ENCODE results near the gene PSD4.

PSD4 gene

DNA sequence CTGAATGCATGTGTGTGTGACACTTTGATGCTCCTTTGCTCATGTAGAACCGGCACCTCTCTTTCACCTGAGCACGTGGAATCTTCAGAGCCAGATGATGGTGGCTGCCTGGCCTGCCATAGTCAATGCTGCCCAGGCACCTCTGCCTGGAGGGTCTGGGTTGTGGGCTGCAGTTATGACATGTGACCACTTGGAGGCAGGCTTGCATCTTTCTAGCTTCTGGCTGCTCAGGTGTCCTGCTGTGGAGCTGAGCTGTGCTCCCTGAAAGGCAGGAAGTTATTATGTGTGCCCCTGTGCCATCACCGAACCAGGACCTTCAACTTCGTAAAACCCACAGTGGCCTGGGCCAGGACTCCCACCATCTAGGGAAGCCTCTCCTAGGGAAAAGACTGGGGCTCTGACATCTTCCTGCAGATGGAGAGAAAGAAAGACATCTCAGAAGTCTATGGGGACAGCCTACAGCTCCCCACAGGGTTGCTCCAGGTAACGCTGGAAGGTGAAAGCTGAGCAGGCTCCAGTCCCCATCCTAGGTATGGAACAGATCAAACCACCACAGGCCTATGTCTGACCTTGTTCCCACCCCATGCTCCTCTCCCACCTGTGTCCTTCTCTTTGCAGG lies 30.2 kb downstream of the PSD4 start:
- TF ChIP-seq GATA1 (IDR thresholded peaks at IDR 0.05; ENCODE audit: low read depth, low read length) (no peak), POLR2A (IDR thresholded peaks at IDR 0.05; ENCODE audit: low read length) (no peak)
- DNase-seq = peak; percentile 63 to 80

DNA sequence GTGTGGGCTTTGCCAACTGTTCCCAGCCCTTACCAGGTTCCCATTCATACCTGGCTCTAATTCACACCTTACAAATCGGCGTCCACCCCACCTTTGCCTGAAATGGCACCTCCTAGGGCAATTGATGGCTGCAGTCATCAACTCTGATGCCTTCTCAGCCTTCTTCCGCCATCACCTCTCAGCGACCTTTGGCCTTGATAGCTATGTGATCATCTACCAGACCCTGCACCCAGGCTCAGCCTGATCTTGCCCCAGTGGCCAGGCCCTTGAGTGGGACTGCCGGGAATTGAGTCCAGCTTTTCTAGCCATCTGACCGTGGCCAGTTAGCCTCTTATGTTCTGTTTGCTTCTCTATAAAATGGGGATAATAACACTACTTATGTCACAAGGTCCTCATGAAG lies 32.5 kb downstream of the PSD4 start:
- no peak for DNase-seq
- TF ChIP-seq POLR2A (IDR thresholded peaks at IDR 0.05; ENCODE audit: low read length) = no peak
- no peak for TF ChIP-seq GATA1 (IDR thresholded peaks at IDR 0.05; ENCODE audit: low read depth, low read length)

DNA sequence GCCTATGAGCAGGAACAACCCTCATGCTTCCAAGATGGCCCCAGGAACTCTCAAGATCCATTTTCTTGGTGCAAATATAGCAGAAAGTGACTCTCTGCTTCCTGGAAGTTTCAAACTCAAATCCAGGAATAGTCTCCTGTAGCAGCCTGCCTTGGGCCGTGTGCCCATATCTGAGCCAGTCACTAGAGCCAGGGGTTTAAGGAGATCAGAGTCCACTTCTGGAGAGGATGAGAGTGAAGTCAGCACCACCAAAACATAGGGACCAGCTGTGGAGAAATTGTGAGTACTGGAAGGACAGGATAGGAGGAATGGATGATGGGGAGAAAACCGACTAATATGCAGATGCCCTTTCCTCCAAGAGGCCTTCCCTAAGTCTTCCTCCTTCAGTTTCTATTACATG lies 33.2 kb downstream of the PSD4 start:
- DNase-seq = no peak
- no peak for TF ChIP-seq GATA1 (IDR thresholded peaks at IDR 0.05; ENCODE audit: low read depth, low read length)
- no peak for TF ChIP-seq POLR2A (IDR thresholded peaks at IDR 0.05; ENCODE audit: low read length)

DNA sequence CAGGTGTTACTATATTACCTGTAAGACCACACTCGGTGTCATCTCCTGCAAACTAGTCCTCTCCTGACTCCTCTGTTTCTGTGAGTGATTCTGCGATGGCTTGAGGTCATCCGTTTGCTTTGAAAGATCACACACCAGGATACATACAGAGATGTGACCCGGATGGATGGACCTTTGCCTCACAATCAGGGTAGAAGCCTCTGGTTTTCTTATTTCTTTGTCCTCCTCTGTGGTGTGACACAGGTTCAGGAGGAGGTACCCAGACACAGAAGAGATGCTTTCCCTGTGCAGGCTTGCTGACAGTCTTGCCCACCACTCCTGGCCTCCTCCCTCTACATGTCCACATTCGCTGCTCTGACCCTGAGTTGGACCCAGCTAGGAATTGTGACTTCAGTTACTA lies 34.6 kb downstream of the PSD4 start:
- no peak for DNase-seq
- no peak for TF ChIP-seq GATA1 (IDR thresholded peaks at IDR 0.05; ENCODE audit: low read depth, low read length)
- no peak for TF ChIP-seq POLR2A (IDR thresholded peaks at IDR 0.05; ENCODE audit: low read length)

DNA sequence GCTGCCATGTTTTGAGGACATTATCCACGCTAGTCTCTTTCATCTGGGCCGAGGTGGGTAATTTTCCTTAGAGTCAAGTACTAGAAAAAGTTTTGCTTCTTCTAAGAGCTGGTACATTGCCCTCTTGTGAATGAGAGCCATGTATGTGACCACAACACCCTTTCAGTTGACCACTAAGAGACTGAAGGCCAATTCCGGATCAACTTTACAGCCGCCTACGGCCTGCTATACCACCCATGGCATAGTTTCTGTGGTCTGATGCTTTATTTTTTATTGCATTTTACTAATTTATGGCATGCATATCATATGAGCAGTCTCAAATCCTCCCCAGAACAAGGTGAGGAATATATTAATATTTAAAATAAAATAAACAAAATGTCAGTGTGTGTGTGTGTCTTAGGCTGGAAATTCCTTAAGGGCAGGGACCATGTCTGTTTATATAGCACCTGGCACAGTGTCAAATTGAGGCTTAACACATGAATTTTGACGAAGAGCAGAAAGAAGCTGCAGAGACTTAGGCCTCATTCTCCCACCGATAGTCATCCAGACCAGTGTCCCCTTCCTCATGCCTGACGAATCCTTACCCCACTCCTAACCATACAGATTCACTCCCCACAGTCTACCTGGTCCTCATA lies 35.4 kb downstream of the PSD4 start:
- no peak for DNase-seq
- TF ChIP-seq POLR2A (IDR thresholded peaks at IDR 0.05; ENCODE audit: low read length) (no peak), GATA1 (IDR thresholded peaks at IDR 0.05; ENCODE audit: low read depth, low read length) (no peak)

DNA sequence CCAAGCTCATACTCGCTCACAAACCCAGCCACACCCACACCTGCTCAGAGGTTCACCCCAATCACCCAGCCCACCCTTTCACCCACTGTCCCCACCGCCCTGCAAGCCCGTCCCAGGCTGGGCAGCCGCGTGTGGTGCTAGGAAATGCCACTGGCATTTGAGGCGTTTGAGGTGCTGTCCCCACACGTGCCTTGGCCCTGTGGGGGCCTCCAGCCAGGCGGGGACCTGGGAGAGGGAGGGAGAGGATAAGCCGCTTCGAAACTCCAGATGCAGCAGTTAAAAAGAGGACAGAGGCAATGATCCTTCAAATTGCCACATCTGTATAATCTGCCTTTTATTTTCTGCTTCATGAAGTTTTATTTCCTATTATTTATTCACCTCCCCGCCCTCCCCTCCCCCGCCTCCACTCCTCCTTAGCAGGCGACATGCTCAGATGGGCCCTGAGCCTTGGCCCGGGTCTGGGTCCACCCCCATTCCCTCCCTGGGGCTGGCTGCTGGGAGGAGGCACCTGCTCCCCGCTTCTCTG lies 35.9 kb downstream of the PSD4 start:
- TF ChIP-seq GATA1 (IDR thresholded peaks at IDR 0.05; ENCODE audit: low read depth, low read length) = no peak
- no peak for DNase-seq

DNA sequence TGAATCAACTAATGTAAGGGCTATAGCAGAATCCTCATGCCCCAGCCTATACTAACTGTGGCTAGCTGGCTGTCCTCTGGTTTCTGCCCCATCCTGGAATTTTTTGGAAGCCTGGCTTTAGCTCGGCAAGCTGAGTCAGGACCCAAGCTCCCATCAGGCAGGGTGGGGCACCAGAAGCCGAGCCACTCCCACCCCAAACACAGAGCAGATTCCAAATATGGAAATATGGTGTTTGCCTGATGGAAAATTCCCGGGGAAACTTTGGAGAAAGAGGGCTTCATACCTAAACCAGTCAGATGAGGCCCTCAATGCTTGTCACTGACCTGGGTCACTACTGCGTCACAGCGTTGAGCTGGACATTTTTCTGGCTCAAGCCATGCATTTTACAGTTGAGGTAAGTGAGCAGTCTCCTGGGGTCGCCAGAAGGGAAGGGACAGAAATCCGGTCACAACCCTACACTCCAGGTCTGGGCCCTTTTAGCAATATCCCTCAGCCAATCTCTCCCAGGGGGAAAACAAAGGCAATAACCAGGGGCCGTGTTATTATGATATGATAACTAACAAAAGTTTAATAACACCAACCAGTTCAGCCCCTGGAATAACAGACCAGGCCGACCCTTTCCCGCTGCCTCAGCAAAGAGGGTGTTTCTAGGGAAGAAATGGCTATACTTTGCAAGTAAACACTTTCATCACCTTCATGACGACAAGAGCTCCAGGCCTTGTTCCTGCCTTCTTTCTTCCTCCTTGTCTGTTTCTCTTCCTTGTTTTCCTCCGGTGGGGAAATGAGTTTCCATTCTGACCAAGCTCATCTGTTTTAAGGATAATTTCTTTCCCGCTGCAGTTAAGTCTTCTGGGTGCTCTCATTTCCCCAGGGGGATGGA lies 37.7 kb downstream of the PSD4 start:
- no peak for TF ChIP-seq POLR2A (IDR thresholded peaks at IDR 0.05; ENCODE audit: low read length)
- TF ChIP-seq GATA1 (IDR thresholded peaks at IDR 0.05; ENCODE audit: low read depth, low read length) = no peak
- no peak for DNase-seq

DNA sequence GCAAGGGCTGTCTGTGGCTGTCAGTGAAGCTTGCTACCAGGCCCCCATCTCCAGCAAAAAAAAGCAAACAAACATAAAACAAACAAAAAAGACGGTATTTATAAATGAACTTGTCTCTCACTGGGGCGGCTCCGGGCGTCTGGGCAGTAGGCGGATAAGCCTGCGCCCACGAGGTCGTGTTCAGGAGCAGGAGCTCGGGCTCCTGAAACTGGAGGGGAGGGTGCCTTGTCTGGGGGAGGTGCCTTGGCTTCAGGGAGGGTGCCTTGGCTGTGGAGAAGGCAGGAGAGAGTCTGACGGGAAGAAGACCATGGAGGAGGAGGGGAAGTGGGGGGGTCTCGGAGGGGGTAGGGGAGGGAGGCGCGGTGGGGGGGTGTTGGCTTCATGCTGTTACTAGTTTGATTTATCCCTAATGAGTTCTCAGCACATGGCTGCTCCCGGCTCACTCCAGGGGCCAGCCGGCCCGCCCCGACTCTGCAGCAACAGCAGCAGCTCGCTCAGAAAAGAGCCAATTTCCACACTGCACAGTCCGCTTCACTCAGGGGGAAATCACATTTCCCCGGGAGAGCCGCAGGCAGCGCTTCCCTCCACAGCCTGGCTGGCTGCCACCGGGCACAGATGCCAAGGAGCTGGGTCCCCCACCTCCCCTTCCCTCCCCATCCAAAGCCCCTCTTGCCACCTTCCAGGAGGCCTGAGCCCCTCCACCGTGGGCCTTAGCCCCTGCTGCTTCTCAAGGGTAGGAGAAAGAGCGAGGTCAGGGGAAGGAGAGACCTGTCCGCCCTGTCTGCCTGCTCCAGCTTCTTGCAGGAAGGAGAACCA lies 38.7 kb downstream of the PSD4 start:
- TF ChIP-seq GATA1 (IDR thresholded peaks at IDR 0.05; ENCODE audit: low read depth, low read length) (no peak), POLR2A (IDR thresholded peaks at IDR 0.05; ENCODE audit: low read length) (no peak)
- DNase-seq = no peak

DNA sequence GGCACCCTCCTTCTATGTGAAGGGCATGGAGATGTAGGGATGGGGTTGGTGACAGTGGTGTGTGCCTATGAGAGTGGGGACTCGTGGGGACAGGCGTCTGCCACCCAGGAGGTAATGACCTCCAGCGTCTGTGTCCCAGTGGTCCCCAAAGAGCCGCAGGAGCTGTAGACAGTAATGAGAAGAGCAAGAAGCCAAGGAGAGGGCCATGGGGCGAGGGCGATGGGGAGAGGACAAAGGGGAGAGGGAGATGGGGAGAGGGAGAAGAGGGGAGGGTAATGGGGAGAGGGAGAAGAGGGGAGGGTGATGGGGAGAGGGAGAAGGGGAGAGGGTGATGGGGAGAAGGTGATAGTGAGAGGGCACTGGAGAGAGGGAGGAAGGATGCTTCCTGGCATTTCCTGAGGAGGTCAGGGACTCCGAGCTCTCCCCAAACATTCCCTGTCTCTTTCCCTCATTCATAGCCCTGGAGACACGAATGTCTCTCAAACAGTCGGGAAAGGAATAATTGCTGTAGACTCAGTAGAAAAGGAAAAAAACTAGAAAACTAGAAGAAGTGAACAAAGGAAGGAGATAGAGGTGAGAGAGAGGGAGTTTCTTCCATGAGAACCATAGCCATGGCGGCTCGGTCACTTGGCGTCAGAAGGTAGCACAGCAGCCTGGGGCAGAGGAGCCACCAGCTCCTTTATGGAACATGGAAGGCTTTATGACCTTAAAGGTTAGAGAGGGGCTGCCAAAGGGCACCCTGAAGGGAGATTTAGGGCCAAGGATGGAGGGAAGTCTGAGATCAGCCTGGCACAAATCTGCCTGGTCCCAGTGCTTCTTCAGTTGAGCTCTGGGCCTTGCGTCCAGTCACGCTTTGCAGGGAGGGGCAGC lies 39.5 kb downstream of the PSD4 start:
- no peak for TF ChIP-seq GATA1 (IDR thresholded peaks at IDR 0.05; ENCODE audit: low read depth, low read length)
- TF ChIP-seq POLR2A (IDR thresholded peaks at IDR 0.05; ENCODE audit: low read length) = no peak
- no peak for DNase-seq

DNA sequence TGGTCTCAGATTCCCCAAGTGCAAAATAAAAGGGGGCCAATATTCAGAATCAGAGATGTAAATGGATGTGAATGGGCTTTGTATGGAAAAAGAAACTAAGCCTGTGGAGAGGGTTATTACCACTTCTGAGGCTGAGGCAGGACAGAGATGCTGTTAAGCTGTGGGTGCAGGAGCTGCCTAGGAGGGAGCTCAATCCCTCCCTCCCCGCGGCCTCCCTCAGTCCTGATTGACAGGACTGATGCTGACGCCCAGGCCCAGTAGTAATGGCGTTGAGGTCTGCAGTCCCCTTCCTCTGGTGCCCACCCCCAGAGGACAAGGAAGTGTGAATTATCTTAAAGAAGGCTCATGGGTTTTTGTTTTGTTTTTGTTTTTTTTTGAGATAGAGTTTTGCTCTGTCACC lies 40.4 kb downstream of the PSD4 start:
- TF ChIP-seq POLR2A (IDR thresholded peaks at IDR 0.05; ENCODE audit: low read length) (no peak), GATA1 (IDR thresholded peaks at IDR 0.05; ENCODE audit: low read depth, low read length) (no peak)
- DNase-seq = no peak

DNA sequence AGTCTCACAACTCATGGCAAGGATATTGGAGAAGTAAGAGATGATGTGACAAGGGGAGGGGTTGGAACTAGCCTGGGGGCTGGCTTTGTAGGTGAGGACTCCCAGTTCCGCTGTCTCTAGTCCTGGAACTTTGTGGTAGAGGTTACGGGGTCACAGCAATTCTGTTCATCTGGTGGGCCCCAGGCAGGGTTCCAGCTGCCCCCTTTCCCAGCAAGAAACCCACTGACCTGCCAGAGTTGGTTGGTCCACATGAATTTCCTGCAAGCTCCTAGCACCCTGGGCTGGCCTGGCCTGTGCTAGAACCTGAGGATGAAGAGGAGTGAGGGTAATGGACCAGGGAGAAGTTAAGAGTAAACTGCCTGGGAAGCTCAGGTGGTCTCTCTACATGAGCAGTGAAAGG lies 41.3 kb downstream of the PSD4 start:
- TF ChIP-seq GATA1 (IDR thresholded peaks at IDR 0.05; ENCODE audit: low read depth, low read length) (no peak), POLR2A (IDR thresholded peaks at IDR 0.05; ENCODE audit: low read length) (no peak)
- DNase-seq = no peak

DNA sequence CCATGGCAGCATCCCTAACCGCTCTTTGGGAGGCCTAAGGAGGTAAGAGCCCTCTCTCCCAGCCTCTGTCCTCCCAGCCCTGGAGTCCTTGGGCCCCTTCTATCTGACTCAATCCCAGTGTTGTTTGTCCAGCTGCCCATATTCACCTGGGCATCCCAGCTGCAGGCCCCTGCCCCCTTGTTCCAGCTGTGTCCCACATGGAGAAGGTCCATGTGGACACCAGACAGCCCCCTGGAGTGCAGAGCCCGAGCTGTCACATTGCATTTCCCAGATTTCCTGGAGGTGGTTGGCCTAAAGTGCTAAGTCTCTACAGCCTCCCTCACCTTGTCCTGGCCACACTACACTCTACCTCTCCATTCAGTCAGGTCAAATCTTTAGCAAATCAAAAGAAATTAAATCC lies 42.5 kb downstream of the PSD4 start:
- DNase-seq = no peak
- TF ChIP-seq GATA1 (IDR thresholded peaks at IDR 0.05; ENCODE audit: low read depth, low read length) = no peak
- no peak for TF ChIP-seq POLR2A (IDR thresholded peaks at IDR 0.05; ENCODE audit: low read length)
